ENCODE results near the gene SLC38A7. TPM values are rescaled to one million over a fixed set of nuclear protein-coding genes. Genes with fewer than 3 reads are reported as not detected.

The SLC38A7 gene
- total and polyA plus RNA-seq, 9 donors: 3.3 to 14.6 (median 9.7) TPM

DNA sequence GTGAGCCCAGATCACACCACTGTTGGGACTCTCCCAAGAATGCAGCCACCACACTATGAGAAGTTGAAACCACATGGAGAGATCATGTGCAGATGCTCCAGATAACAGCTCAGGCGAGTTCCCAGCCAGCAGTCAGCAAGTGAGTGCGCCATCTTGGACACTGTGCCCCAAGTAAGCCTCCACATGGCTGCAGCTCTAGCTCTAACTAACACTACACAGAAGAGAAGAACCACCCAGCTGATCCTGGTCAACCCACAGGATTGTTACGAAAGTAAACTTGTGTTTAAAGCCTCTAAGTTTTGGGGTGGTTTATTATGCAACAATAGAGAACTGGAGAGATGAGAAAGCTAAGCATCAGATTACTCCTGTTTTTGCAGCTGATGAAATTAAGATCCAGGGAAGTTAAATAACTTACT, 25.8 kb downstream of the SLC38A7 start:
- no peak for DNase-seq
- intact Hi-C loops (cut with DNase I): loop anchor here in 1 of 4 donors (10.0 kb wide), 1 partner anchor 324 kb away; no protein-coding TSS in a partner anchor
- H3K4me3 ChIP-seq: no peak overlapping the region
- no peaks in the 10 kb centered on the region for H3K36me3 ChIP-seq
- no peaks in the 10 kb centered on the region for H3K9me3 ChIP-seq
- no peaks in the 10 kb centered on the region for H3K27me3 ChIP-seq
- TF ChIP-seq EP300 (IDR thresholded peaks at IDR 0.05): no peak
- TF ChIP-seq, protein P1, sequence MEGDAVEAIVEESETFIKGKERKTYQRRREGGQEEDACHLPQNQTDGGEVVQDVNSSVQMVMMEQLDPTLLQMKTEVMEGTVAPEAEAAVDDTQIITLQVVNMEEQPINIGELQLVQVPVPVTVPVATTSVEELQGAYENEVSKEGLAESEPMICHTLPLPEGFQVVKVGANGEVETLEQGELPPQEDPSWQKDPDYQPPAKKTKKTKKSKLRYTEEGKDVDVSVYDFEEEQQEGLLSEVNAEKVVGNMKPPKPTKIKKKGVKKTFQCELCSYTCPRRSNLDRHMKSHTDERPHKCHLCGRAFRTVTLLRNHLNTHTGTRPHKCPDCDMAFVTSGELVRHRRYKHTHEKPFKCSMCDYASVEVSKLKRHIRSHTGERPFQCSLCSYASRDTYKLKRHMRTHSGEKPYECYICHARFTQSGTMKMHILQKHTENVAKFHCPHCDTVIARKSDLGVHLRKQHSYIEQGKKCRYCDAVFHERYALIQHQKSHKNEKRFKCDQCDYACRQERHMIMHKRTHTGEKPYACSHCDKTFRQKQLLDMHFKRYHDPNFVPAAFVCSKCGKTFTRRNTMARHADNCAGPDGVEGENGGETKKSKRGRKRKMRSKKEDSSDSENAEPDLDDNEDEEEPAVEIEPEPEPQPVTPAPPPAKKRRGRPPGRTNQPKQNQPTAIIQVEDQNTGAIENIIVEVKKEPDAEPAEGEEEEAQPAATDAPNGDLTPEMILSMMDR (IDR thresholded peaks at IDR 0.05): no peak
- TF ChIP-seq POLR2A (IDR thresholded peaks at IDR 0.05): no peak
- H3K27ac ChIP-seq: no peak overlapping the region
- no peaks in the 10 kb centered on the region for H3K4me1 ChIP-seq (ENCODE audit: insufficient read depth)
- 66 to 81% (median 77%) methylated on average over 3 of the region's 3 CpGs for WGBS, 3 donors

DNA sequence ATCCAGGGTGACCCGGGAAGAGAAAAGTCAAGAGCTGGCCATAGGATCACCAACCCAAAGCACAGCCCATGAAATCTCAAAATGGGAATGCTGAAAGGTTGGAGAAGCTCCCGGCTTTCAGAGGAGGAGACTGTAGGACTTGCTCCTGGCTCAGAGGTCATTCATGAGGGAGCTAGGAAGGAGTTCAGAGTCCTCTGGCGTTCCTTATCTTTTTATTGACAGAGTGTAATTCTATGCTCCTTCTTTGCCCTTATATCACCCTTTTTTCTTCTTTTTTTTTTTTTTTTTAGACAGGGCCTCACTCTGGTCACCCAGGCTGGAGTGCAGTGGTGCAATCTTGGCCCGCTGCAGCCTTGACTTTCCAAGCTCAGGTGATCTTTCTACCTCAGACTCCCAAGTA, 27.7 kb downstream of the SLC38A7 start:
- DNase-seq: no peak
- no peak overlapping the region for H3K27ac ChIP-seq
- no peaks in the 10 kb centered on the region for H3K4me1 ChIP-seq (ENCODE audit: insufficient read depth)
- WGBS, 3 donors: 76 to 80% (median 78%) methylated on average over 4 of the region's 4 CpGs
- TF ChIP-seq EP300 (IDR thresholded peaks at IDR 0.05): no peak
- no peak for TF ChIP-seq POLR2A (IDR thresholded peaks at IDR 0.05)
- TF ChIP-seq, protein P1 (IDR thresholded peaks at IDR 0.05): no peak
- H3K9me3 ChIP-seq: no peaks in the 10 kb centered on the region
- H3K36me3 ChIP-seq: no peaks in the 10 kb centered on the region
- intact Hi-C loops (cut with DNase I): loop anchor here in 1 of 4 donors (10.0 kb wide), 1 partner anchor 322 kb away; no protein-coding TSS in a partner anchor
- no peak overlapping the region for H3K4me3 ChIP-seq
- H3K27me3 ChIP-seq: no peaks in the 10 kb centered on the region

DNA sequence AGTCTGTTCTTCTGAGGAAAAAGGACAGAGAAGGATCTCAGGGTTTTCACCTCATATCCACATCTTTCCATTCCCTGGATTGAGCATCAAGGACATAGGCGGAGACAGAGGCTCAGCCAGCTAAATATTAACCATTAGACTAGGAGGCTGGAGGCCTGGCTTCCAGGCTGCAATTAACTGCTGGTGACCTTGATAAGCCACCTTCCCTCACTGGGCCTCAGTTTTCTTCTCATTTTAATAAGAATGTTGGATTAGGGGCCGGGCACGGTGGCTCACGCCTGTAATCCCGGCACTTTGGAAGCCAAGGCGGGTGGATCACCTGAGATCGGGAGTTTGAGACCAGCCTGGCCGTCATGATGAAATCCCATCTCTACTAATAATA, 29.4 kb downstream of the SLC38A7 start:
- Histone ChIP-seq H3K27me3 (no peaks in the 10 kb centered on the region), H3K36me3 (no peaks in the 10 kb centered on the region), H3K9me3 (no peaks in the 10 kb centered on the region), H3K4me1 (ENCODE audit: insufficient read depth) (no peaks in the 10 kb centered on the region), H3K27ac (no peak overlapping the region), H3K4me3 (no peak overlapping the region)
- DNase-seq: no peak
- intact Hi-C loops (cut with DNase I): loop anchor here in 1 of 4 donors (10.0 kb wide), 1 partner anchor 320 kb away; no protein-coding TSS in a partner anchor
- WGBS, 3 donors: 83 to 88% (median 86%) methylated on average over 8 of the region's 8 CpGs
- TF ChIP-seq EP300 (IDR thresholded peaks at IDR 0.05): no peak
- TF ChIP-seq, protein P1 (IDR thresholded peaks at IDR 0.05): no peak
- no peak for TF ChIP-seq POLR2A (IDR thresholded peaks at IDR 0.05)

DNA sequence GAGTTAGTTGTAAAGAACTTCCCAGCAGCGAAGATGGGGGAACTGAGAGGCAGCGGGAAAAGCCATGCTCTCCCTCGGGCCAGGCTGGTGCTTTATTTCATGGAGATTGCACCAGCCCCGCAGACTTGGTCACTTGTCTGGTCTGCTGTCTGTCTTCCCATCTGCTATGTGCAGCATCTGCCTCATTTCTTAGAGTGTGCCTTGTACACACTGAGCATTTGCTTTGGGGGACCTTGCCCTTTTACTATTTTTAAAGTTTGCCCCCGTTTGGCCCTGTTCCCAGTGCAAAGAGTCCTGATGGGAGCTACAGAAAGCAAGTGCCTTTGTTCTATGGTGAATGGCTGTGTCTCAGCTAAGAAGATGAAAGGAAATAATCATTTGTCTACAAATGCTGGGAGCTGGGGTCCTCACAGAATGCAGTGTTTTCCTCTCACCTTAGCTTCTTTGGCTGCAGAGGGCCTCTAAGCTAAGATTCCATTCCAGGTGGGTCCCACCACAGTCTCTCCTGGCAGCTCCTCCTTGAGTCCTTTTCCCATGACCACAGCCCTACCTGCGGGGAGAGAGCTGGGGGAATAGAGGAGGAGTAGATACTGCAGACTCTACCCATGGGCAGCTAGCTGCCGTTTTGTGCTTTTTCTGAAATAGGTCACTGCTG, 29.9 kb downstream of the SLC38A7 start:
- H3K4me1 ChIP-seq (ENCODE audit: insufficient read depth): no peaks in the 10 kb centered on the region
- H3K9me3 ChIP-seq: no peaks in the 10 kb centered on the region
- intact Hi-C loops (cut with DNase I): loop anchor here in 1 of 4 donors (10.0 kb wide), 1 partner anchor 320 kb away; no protein-coding TSS in a partner anchor
- no peak for DNase-seq
- no peaks in the 10 kb centered on the region for H3K27me3 ChIP-seq
- 69 to 76% (median 71%) methylated on average over 7 of the region's 7 CpGs for WGBS, 3 donors
- TF ChIP-seq POLR2A (IDR thresholded peaks at IDR 0.05) (no peak), EP300 (IDR thresholded peaks at IDR 0.05) (no peak)
- TF ChIP-seq, protein P1 (IDR thresholded peaks at IDR 0.05): no peak
- no peak overlapping the region for H3K4me3 ChIP-seq
- no peaks in the 10 kb centered on the region for H3K36me3 ChIP-seq
- no peak overlapping the region for H3K27ac ChIP-seq
